ENCODE data around the gene SWAP70. TPM values are rescaled to one million over a fixed set of nuclear protein-coding genes. Genes with fewer than 3 reads are reported as not detected.

The SWAP70 gene
- total RNA-seq, 1 experiment from 2014 or later: 22.1 TPM

DNA sequence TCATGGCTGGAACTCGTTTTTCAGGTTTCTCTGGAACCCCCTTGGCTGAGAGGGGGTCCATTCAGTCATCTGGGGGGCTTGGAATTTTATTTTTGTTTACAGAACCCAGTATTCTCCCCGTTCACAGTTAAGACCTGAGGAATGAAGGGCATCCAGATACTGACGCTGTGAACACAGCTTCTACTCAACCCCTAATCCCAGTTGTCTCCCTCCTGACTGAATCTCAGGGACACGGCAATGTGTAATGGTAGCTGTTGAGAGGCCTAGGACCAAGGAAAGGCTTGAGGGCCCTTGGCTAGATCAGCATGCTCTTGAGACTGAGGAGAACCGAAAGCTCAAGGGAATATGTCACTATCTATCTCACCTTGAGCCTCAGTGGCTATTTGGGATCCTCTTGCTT is 113.6 kb downstream of the SWAP70 start:
- no peak for DNase-seq (ENCODE audit: low read depth)
- in situ Hi-C loops (cut with HindIII; ENCODE audit: low pct_unique_long_range_greater_than_20kb, low sequenced_read_pairs): no loop called here

GRCh38 chr11:9780929-9781328 is 117.1 kb downstream of the SWAP70 start:
- in situ Hi-C loops (cut with HindIII; ENCODE audit: low pct_unique_long_range_greater_than_20kb, low sequenced_read_pairs): no loop called here
- no peak for DNase-seq (ENCODE audit: low read depth)

GRCh38 chr11:9783986-9784385 is 120.1 kb downstream of the SWAP70 start:
- in situ Hi-C loops (cut with HindIII; ENCODE audit: low pct_unique_long_range_greater_than_20kb, low sequenced_read_pairs): no loop called here
- no peak for DNase-seq (ENCODE audit: low read depth)

DNA sequence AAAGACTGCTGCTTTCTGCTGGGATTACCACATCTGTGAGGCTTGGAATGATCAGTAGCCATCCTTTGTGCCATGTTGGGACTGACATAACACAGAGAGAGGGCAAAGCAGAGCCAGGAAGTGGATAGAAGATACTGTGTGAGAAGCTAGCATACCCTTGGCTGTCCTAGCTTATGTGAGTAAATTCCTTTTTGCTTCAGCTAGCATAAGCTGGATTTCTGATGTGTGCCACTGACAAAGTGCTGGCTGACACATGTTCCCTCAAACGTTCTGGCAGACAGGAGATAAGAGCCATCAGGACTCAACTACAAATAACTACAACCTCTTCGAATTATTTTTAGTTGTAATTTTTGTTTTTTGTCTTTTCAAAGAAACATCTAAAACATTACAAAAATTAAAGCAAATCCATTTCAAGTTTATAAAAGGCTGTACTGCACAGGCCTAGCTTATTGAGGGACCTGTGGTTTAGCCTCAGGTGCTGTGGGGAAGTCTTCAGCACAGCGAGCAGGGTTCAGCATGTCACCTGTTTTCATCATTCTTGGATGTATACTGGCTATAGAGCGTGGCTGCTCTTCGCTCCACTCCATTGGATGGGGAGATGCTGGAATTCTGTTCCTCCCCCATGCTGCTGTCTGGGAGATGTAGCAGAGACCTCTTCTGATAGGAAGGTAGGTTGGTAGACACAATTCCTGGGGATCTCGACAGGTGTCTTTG is 120.9 kb downstream of the SWAP70 start:
- no peak for DNase-seq (ENCODE audit: low read depth)
- in situ Hi-C loops (cut with HindIII; ENCODE audit: low pct_unique_long_range_greater_than_20kb, low sequenced_read_pairs): no loop called here

DNA sequence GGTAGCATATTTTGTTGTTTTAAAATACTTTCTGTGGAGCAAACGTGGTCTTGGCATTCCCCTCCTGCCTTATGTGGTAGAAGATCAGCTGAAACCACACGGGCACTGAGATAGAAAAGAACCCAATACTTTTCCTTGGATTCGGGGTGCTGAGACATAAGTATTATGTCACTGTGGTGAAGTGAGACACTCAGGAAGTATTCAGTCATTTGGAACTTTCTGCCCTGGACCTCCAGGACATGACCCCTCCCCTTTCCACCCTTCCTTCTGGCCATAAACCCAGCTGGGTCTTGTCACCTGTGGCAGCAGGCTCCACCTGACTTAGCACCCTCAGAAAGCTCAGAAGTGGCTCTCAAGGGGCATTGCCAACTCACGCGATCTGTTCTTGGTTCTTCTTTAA is 123.4 kb downstream of the SWAP70 start:
- no peak for DNase-seq (ENCODE audit: low read depth)
- in situ Hi-C loops (cut with HindIII; ENCODE audit: low pct_unique_long_range_greater_than_20kb, low sequenced_read_pairs): no loop called here

GRCh38 chr11:9787981-9788521 is 124.2 kb downstream of the SWAP70 start:
- in situ Hi-C loops (cut with HindIII; ENCODE audit: low pct_unique_long_range_greater_than_20kb, low sequenced_read_pairs): no loop called here
- no peak for DNase-seq (ENCODE audit: low read depth)

- no peak for DNase-seq (ENCODE audit: low read depth)
Measured at GRCh38 chr11:9789910-9790309, 126.0 kb downstream of the SWAP70 start.

GRCh38 chr11:9790703-9791102 is 126.8 kb downstream of the SWAP70 start:
- no peak for DNase-seq (ENCODE audit: low read depth)
- in situ Hi-C loops (cut with HindIII; ENCODE audit: low pct_unique_long_range_greater_than_20kb, low sequenced_read_pairs): no loop called here

More at GRCh38 chr11:9789910-9790309, 126.0 kb downstream of the SWAP70 start:
- in situ Hi-C loops (cut with HindIII; ENCODE audit: low pct_unique_long_range_greater_than_20kb, low sequenced_read_pairs): no loop called here

DNA sequence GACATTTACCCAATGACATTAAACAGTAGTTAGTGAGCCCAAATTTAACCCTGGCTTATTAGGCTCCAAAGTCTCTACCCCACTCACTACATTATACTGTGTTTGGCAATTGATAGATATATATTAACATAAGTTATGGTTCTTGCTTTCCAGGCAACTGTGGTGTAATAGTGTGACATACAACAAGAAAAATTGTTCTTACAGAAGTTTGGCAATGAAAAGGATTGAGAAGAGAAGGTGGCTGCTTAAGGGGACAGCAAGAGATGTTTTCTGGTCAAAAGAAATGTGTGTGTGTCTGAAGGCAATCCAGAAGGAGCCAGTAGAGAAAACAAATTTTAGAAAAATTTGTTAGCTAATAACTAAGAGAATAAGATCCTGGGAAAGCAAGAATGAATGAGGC is 132.4 kb downstream of the SWAP70 start:
- in situ Hi-C loops (cut with HindIII; ENCODE audit: low pct_unique_long_range_greater_than_20kb, low sequenced_read_pairs): no loop called here
- DNase-seq (ENCODE audit: low read depth): no peak

- no peak for DNase-seq (ENCODE audit: low read depth)
- in situ Hi-C loops (cut with HindIII; ENCODE audit: low pct_unique_long_range_greater_than_20kb, low sequenced_read_pairs): no loop called here
Measured at GRCh38 chr11:9796854-9797253, 133.0 kb downstream of the SWAP70 start.

DNA sequence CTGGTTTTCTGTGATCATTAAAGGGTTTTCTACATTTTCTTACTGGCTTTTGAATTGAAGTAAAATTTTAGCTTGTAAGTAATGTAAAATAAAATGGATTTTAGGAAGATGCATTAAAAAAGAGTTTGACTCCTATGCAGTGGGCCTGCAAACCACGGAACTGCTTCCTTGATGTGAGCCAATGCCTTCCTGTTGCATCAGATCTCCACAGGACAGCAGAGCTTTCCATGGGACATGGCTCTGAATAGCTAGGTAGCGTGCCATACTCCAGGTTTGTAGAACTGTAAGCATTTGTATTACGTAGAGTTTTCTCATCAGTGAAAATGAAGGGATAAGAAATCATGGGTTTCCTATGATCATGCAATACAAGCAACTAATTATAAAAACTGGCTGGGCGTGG is 133.4 kb downstream of the SWAP70 start:
- no peak for DNase-seq (ENCODE audit: low read depth)
- in situ Hi-C loops (cut with HindIII; ENCODE audit: low pct_unique_long_range_greater_than_20kb, low sequenced_read_pairs): no loop called here

- DNase-seq (ENCODE audit: low read depth): no peak
- in situ Hi-C loops (cut with HindIII; ENCODE audit: low pct_unique_long_range_greater_than_20kb, low sequenced_read_pairs): no loop called here
Measured at GRCh38 chr11:9799886-9800285, 136.0 kb downstream of the SWAP70 start.

- no peak for DNase-seq (ENCODE audit: low read depth)
- in situ Hi-C loops (cut with HindIII; ENCODE audit: low pct_unique_long_range_greater_than_20kb, low sequenced_read_pairs): no loop called here
Measured at GRCh38 chr11:9802291-9802861, 138.5 kb downstream of the SWAP70 start.

Other genes with a start within 250 kb of the SWAP70 start
- gene ZNF143, start 203.1 kb upstream of the SWAP70 start, total RNA-seq (2014; rRNA removed; shearing (Covaris generic); ENCODE audit: low replicate concordance): 15.2 and 38.2 TPM in 2 replicates
- gene WEE1, start 90.4 kb upstream of the SWAP70 start, total RNA-seq (2014; rRNA removed; shearing (Covaris generic); ENCODE audit: low replicate concordance): 80.6 and 104 TPM in 2 replicates

Measured in Caki2 (cell line).